Keratinocyte (primary cell): ENCODE data around the gene ZNF670. TPM values are rescaled to one million over a fixed set of nuclear protein-coding genes. Genes with fewer than 3 reads are reported as not detected.

Experiments used
- DNase-seq: peaks from one replicate; pipeline ENCODE4 v3.0.0-alpha.2; 2011; ENCODE audit warnings: low read depth, missing footprints, low spot score
- FAIRE-seq: peaks from 2 replicates; lab custom pipeline; 2011; peaks lifted over from hg19 to GRCh38; lab: Jason Lieb, UNC
- H2AFZ ChIP-seq: 2 replicates; pipeline ENCODE4 v1.6.0; 2012; ENCODE audit warnings: low read length, control low read depth, inconsistent platforms; ENCODE audit not compliant: control insufficient read depth
- H3K27ac ChIP-seq: 2 replicates; pipeline ENCODE4 v1.5.1; 2011; ENCODE audit warnings: low read length; ENCODE audit not compliant: control insufficient read depth, insufficient read depth
- H3K27me3 ChIP-seq: 3 replicates; pipeline ENCODE4 v1.6.0; 2011; ENCODE audit warnings: low read length; ENCODE audit not compliant: control insufficient read depth, insufficient read depth; ENCODE audit errors: extremely low read depth
- H3K36me3 ChIP-seq, 2 experiments: 2 replicates in 1 of 2; 3 replicates in 1 of 2; pipeline ENCODE4 v1.5.1; 2011; ENCODE audit warnings: low read length in 2 of 2, mild to moderate bottlenecking in 1 of 2; ENCODE audit not compliant: control insufficient read depth in 2 of 2, insufficient read depth in 2 of 2; ENCODE audit errors: extremely low read depth in 1 of 2
- H3K4me1 ChIP-seq: 3 replicates; pipeline ENCODE4 v1.5.1; 2011; ENCODE audit warnings: low read length; ENCODE audit not compliant: control insufficient read depth, insufficient read depth; ENCODE audit errors: extremely low read depth
- H3K4me2 ChIP-seq: 3 replicates; pipeline ENCODE4 v1.6.0; 2011; ENCODE audit warnings: low read depth, low read length; ENCODE audit not compliant: control insufficient read depth, insufficient read depth; ENCODE audit errors: extremely low read depth
- H3K4me3 ChIP-seq, 3 experiments: fragments of 200-600 bp in 1 of 3; sonication (generic) in 1 of 3; 2 replicates in 2 of 3; 3 replicates in 1 of 3; pipeline ENCODE4 v1.5.1; 2011 to 2016; ENCODE audit warnings: low read length in 3 of 3, mild to moderate bottlenecking in 3 of 3, control low read depth in 2 of 3, inconsistent platforms in 1 of 3, low read depth in 1 of 3, mixed read lengths in 1 of 3, mixed run types in 1 of 3, moderate library complexity in 1 of 3; ENCODE audit not compliant: control insufficient read depth in 2 of 3, insufficient read depth in 2 of 3; ENCODE audit errors: extremely low read depth in 1 of 3
- H3K79me2 ChIP-seq: 2 replicates; pipeline ENCODE4 v1.6.0; 2012; ENCODE audit warnings: low read length; ENCODE audit not compliant: control insufficient read depth, insufficient read depth
- H3K9ac ChIP-seq: 3 replicates; pipeline ENCODE4 v1.6.0; 2011; ENCODE audit warnings: low read length; ENCODE audit not compliant: control insufficient read depth, insufficient read depth; ENCODE audit errors: extremely low read depth
- H3K9me1 ChIP-seq: 3 replicates; pipeline ENCODE4 v1.6.0; 2011; ENCODE audit warnings: low read length; ENCODE audit not compliant: control insufficient read depth, insufficient read depth; ENCODE audit errors: extremely low read depth
- H3K9me3 ChIP-seq: 2 replicates; pipeline ENCODE4 v1.5.1; 2012; ENCODE audit warnings: low read depth, low read length; ENCODE audit not compliant: control insufficient read depth
- H4K20me1 ChIP-seq: 3 replicates; pipeline ENCODE4 v1.6.0; 2011; ENCODE audit warnings: low read length; ENCODE audit not compliant: control insufficient read depth, insufficient read depth; ENCODE audit errors: extremely low read depth
- CTCF ChIP-seq, 3 experiments: IDR thresholded peaks in 1 of 3; conservative IDR thresholded peaks in 1 of 3; optimal IDR thresholded peaks in 1 of 3; 2 replicates in 2 of 3; 3 replicates in 1 of 3; pipeline versions ENCODE3 to v1.5.1; 2011; ENCODE audit warnings: low read length in 3 of 3, mild to moderate bottlenecking in 3 of 3, moderate library complexity in 2 of 3, control low read depth in 1 of 3, inconsistent platforms in 1 of 3; ENCODE audit not compliant: insufficient read depth in 2 of 3; ENCODE audit errors: extremely low read depth in 1 of 3
- EZH2 ChIP-seq: IDR thresholded peaks from one replicate; pipeline ENCODE4 v1.6.1; 2012; ENCODE audit warnings: inconsistent platforms, mild to moderate bottlenecking, low read length, moderate library complexity
- dilution Hi-C: fragments of 300-500 bp; cut with MboI; formaldehyde crosslinking; loops from one replicate; pipeline ENCODE4 v1.7.0; 2020; ENCODE audit warnings: low sequenced_read_pairs; ENCODE audit not compliant: extremely low pct_ligation_motif_present
- polyA plus RNA-seq, 5 experiments: library from polyadenylated mRNA; depleted of rRNA in 3 of 5; stranded (reverse) in 3 of 5; stranded (forward) in 1 of 5; unstranded in 1 of 5; fragments of >200 nt; gene quantifications; 1 replicate in 1 of 5; 2 replicates in 3 of 5; 3 replicates in 1 of 5; pipeline versions ENCODE4 v1.2.1 to v1.2.3, GENCODE V29; 2011 to 2012; ENCODE audit warnings: missing spikeins in 2 of 5, low read depth in 1 of 5, low replicate concordance in 1 of 5

The ZNF670 gene
- polyA plus RNA-seq, 1 donor (not counting 4 experiments of a cell fraction or from before 2014, with no cell fraction given) = 3.6 TPM

- no peak overlapping the region for H3K4me3 ChIP-seq
- dilution Hi-C loops = no loop called here
- TF ChIP-seq EZH2 (no peak), CTCF (optimal IDR thresholded peaks at IDR 0.05 in 1 of 3, IDR thresholded peaks at IDR 0.05 in 1 of 3, conservative IDR thresholded peaks at IDR 0.05 in 1 of 3; ENCODE audit: extremely low read depth in 1 of 3, insufficient read depth in 2 of 3, low read length in 3 of 3) (no peak)
- DNase-seq (no peak), FAIRE-seq (no peak)
- no peak overlapping the region for H3K9ac ChIP-seq
- H2AFZ ChIP-seq = no peak overlapping the region
- H3K9me3 ChIP-seq = no peaks in the 10 kb centered on the region
- H3K4me2 ChIP-seq = peak overlapping the region; percentile 75
- peaks cover 7% of the 10 kb centered on the region for H3K4me1 ChIP-seq
- H4K20me1 ChIP-seq = no peaks in the 10 kb centered on the region
- no peak overlapping the region for H3K27ac ChIP-seq
- peaks cover 15% of the 10 kb centered on the region for H3K27me3 ChIP-seq
- H3K79me2 ChIP-seq = no peaks in the 10 kb centered on the region
- H3K36me3 ChIP-seq = no peaks in the 10 kb centered on the region
- H3K9me1 ChIP-seq = no peaks in the 10 kb centered on the region
Measured at GRCh38 chr1:247112479-247112781, 33.8 kb upstream of the ZNF670 start.

GRCh38 chr1:247111700-247112478, 33.3 kb upstream of the ZNF670 start:
- FAIRE-seq (no peak), DNase-seq (no peak)
- Histone ChIP-seq H4K20me1 (no peaks in the 10 kb centered on the region), H3K36me3 (no peaks in the 10 kb centered on the region), H3K27ac (no peak overlapping the region), H2AFZ (peak overlapping the region; percentile 71), H3K27me3 (peaks cover 15% of the 10 kb centered on the region), H3K4me3 (peak overlapping the region; percentile 35 to 63 (median 56)), H3K79me2 (no peaks in the 10 kb centered on the region), H3K4me2 (peak overlapping the region; percentile 75), H3K4me1 (peaks cover 7% of the 10 kb centered on the region), H3K9ac (no peak overlapping the region), H3K9me1 (no peaks in the 10 kb centered on the region), H3K9me3 (no peaks in the 10 kb centered on the region)
- dilution Hi-C loops = no loop called here
- peak; percentile 64 for TF ChIP-seq EZH2
- TF ChIP-seq CTCF (optimal IDR thresholded peaks at IDR 0.05 in 1 of 3, IDR thresholded peaks at IDR 0.05 in 1 of 3, conservative IDR thresholded peaks at IDR 0.05 in 1 of 3; ENCODE audit: extremely low read depth in 1 of 3, insufficient read depth in 2 of 3, low read length in 3 of 3) = no peak
